Measurements from ENCODE around the gene CACNA1G.

CACNA1G gene

DNA sequence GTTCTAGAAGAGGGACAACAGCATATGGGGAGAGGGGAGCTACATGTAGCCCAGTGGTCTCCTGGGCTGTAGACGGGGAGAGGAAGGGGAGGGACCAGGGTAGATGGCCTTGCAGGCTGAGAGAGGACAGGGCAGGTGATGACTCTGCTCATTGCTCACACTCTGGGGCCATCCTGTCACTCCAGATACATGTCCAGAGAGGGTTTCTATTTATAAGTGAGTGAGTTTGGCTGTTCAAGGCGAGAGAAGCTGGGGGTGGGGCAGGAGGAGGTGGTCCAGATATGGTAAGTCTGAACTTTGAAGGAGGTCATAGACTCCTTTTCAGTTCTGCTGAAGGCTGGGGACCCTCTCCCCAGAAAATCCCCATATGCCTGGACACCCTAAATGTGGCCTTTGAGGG, 22.2 kb downstream of the CACNA1G start:
- DNase-seq (ENCODE audit: low read depth in 1 of 2, low spot score in 1 of 2) = no peak
- in situ Hi-C loops (cut with HindIII; ENCODE audit: low pct_unique_long_range_greater_than_20kb, low sequenced_read_pairs) = no loop called here
- no peak for TF ChIP-seq JUND (IDR thresholded peaks at IDR 0.05; ENCODE audit: low read depth)

DNA sequence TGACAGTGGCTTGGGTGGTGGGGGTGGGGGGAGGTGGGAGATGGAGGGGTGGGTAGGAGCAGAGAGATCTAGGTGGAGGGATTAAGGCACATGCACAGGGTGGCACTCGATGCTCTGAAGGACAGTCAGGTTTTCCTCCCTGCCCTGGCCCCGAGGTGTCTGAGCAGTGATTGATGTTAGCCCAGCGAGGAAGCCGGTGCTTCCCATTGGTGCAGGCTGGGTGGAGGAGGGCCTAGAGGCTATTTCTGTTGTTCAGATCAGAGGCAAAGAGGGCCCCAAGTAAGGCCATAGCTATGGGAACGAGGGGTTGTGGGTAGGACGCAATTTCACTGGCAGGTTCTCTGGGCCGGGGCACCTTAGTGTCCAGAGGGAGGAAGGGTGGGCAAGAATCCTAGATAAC, 23.1 kb downstream of the CACNA1G start:
- DNase-seq (ENCODE audit: low read depth in 1 of 2, low spot score in 1 of 2) = no peak
- in situ Hi-C loops (cut with HindIII; ENCODE audit: low pct_unique_long_range_greater_than_20kb, low sequenced_read_pairs) = no loop called here
- no peak for TF ChIP-seq JUND (IDR thresholded peaks at IDR 0.05; ENCODE audit: low read depth)

DNA sequence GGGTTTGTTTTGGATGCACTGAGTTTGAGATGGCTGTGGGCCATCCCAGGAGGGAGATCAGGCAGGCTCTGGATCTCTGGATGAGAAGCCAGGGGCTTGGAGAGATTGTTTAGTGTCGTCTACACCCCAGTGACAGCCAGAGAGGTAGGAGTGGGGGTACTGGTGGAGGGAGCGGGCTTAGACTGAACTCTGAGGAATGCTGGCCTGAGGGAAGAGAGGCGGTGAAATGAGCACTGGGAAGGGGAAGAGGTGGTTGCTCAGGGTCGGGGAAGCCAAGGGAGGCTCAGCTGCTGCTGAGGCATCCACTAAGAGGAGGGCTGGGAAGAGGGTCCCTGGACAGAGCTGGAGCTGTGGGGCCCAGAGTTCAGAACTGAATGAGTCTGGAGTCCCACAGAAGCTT, 23.6 kb downstream of the CACNA1G start:
- in situ Hi-C loops (cut with HindIII; ENCODE audit: low pct_unique_long_range_greater_than_20kb, low sequenced_read_pairs) = no loop called here

DNA sequence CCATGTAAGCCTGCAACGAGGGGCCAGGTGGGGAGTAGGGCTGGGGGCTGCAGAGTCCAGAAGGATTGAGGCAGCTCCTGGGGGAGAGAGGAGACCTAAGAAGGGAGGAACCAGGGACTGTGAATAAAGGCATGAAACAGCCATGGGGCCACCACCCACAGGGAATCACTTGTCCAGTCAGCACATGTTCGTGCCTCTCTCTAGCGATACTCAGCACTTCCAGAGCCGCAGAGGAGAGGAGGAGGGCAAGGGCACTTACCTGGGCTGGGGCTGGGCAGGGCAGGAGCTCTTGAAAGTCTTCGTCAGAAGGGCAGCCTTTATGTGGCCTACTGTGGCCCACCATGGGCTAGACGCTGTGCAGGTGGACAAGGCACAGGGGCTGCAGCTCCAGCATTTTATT, 24.2 kb downstream of the CACNA1G start:
- TF ChIP-seq JUND (IDR thresholded peaks at IDR 0.05; ENCODE audit: low read depth) = no peak
- in situ Hi-C loops (cut with HindIII; ENCODE audit: low pct_unique_long_range_greater_than_20kb, low sequenced_read_pairs) = no loop called here
- DNase-seq (ENCODE audit: low read depth in 1 of 2, low spot score in 1 of 2) = no peak

More for the DNA sequence above, 23.6 kb downstream of the CACNA1G start:
- no peak for TF ChIP-seq JUND (IDR thresholded peaks at IDR 0.05; ENCODE audit: low read depth)
- no peak for DNase-seq (ENCODE audit: low read depth in 1 of 2, low spot score in 1 of 2)

DNA sequence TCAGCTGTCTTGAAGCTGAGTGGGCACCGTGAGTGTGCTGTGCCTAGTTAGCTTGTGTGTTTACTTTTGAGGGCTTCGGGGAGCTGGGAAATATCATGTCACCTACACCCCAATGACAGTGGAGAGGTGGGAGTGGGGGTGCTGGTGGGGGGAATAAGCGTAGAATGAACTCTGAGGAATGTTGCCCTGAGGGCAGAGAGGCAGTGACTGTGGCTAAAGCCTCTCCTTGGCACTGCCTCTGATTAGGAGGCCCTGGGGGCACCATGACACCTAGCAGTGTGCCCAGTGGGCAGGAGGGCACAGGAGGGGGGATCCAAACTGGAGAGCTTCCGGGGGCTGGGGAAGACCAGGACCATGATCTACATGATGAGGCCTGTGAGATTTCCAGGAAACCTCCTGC, 24.8 kb downstream of the CACNA1G start:
- in situ Hi-C loops (cut with HindIII; ENCODE audit: low pct_unique_long_range_greater_than_20kb, low sequenced_read_pairs) = no loop called here

DNA sequence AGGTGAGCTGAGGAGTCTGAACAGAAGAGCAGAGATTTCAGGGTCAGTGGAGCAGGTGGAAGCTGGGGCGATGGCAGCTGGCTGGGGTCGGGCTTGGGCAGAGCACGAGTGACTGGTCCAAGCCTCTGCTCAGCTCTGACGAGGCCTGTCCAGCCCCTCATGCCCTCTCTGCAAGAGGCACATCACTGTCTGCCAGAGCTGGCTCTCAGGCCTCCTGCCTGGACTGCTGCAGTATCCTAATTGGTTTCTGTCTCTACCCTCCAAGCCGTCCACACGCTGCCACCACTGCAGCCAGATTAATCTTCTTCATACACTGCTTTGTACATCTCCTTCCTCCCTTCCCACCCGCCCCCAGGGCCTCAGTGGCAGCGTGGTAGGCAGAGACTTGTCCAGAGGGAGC, 25.4 kb downstream of the CACNA1G start:
- DNase-seq (ENCODE audit: low read depth in 1 of 2, low spot score in 1 of 2) = no peak
- in situ Hi-C loops (cut with HindIII; ENCODE audit: low pct_unique_long_range_greater_than_20kb, low sequenced_read_pairs) = no loop called here
- no peak for TF ChIP-seq JUND (IDR thresholded peaks at IDR 0.05; ENCODE audit: low read depth)

More for the DNA sequence above, 24.8 kb downstream of the CACNA1G start:
- TF ChIP-seq JUND (IDR thresholded peaks at IDR 0.05; ENCODE audit: low read depth) = no peak
- peak in 1 of 2 experiments; percentile 38 for DNase-seq (ENCODE audit: low read depth in 1 of 2, low spot score in 1 of 2)

DNA sequence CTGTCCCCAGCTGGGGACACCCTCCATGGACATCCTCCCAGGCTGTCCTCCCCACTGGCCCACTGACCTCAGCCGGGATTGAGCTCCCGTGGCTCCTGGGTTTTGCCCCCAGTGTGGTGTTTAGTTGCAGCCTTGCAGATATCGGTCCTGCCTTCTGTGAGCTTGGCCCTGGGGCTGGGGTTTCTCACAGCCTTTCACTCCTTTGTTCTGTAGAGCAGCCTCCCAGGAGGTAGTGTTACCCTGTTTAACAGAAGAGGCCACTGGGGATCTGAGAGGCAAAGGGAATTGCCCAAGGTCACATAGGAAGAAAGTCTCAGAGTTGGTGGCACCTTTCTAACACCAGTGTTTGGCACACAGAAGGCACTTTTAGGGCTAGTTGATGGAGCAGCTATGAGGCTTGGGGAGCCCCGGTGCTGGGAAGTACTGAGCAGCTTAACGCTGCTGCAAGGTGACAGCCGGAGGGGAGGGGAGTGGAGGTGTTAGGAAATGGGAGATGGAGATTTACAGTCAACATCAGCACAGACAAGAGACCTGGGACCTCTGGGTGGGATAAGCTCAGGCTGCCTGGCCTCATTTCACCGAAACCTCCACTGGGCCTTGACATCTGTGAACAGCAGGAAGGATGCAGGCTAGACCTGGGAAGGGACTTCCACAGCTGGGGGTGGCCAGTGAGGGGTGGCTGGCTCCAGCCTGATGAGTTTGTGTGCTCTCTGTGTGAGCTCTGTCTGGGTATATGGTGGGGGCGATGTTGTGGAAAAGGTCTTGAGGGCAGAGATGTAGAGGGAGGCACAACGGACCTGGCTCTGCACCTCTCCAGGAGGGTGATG, 26.1 kb downstream of the CACNA1G start:
- in situ Hi-C loops (cut with HindIII; ENCODE audit: low pct_unique_long_range_greater_than_20kb, low sequenced_read_pairs) = no loop called here
- DNase-seq (ENCODE audit: low read depth in 1 of 2, low spot score in 1 of 2) = no peak
- no peak for TF ChIP-seq JUND (IDR thresholded peaks at IDR 0.05; ENCODE audit: low read depth)

DNA sequence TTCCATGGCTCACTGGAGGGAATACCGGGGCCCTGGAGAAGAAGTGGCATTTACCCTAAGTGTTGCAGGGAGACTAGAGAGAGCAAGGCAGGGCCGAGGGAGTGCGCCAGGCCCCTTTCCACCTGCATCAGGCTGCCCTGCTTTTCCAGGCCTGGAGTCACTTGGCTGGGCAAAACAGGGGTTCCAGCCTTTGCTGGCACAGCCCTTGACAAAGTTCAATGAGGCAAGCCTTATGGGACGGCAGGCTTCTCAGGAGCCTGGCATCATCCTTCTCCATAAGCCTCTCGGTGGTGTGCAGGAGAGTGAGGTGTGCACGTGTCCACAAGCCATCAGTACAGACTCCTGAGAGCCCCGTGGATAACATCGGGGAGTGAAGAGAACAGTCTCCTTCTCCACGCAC, 27.1 kb downstream of the CACNA1G start:
- in situ Hi-C loops (cut with HindIII; ENCODE audit: low pct_unique_long_range_greater_than_20kb, low sequenced_read_pairs) = no loop called here
- DNase-seq (ENCODE audit: low read depth in 1 of 2, low spot score in 1 of 2) = no peak

DNA sequence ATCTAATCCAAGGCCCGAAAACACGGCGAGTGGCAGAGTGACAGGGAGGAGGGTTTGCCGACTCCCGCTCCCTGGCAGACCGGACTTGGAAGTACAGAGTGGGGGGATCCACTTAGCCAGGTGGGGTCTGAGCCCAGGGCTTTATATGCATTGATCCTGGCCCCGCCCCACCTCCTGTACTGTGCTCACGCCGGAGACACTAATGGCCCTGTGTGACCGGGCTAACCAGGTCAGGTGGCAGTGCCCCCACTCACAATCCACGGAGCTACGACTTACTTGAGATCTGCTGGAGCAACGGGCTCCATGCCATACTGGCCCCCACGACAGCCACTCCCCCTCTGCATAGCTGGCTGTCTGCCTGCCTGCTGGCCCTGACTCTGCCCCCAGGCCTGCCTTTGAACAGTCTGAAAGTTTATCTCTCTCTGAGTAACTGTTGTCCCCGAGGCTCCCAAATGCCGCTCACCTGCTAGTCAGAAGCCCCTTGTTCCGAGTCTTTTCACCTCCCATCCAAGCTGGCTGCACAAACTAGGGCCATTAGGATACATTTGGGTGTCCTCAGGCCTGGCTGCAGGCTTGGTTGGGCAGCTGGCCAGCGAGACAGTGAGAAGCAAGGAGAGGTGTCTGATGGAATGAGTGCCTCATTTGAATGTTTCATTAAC, 28.0 kb downstream of the CACNA1G start:
- no peak for TF ChIP-seq JUND (IDR thresholded peaks at IDR 0.05; ENCODE audit: low read depth)
- no peak for DNase-seq (ENCODE audit: low read depth in 1 of 2, low spot score in 1 of 2)
- in situ Hi-C loops (cut with HindIII; ENCODE audit: low pct_unique_long_range_greater_than_20kb, low sequenced_read_pairs) = no loop called here

More for the DNA sequence above, 27.1 kb downstream of the CACNA1G start:
- TF ChIP-seq JUND (IDR thresholded peaks at IDR 0.05; ENCODE audit: low read depth) = no peak

DNA sequence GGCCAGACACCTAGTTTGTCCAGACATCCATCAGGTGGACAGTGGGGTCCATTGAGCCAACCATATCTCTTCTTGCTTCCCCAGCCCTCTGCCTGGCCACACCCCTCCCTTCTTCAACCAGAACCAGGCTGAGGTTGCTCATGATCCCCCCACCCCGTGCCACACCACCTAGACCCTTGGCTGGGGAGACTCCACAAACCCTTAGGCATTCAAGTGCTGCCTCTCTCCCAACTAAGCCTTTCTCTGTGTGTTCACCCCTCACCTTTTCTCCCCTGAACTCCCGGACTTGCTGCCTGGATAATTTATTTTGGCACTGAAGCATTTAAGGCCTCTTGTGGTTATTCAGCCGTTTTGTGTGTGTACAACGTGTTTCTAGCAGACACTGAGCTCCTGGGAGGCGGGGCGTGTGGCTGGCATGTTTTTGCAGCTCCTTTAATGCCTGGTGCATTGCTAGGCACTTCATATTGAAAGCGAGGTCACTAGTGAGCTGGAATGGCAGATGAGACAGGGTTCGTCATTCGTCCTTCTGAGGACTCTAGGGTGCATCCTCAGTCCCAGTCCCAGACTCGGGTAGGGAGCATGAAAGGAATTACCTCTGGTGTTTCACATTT, 28.7 kb downstream of the CACNA1G start:
- no peak for TF ChIP-seq JUND (IDR thresholded peaks at IDR 0.05; ENCODE audit: low read depth)
- in situ Hi-C loops (cut with HindIII; ENCODE audit: low pct_unique_long_range_greater_than_20kb, low sequenced_read_pairs) = no loop called here
- no peak for DNase-seq (ENCODE audit: low read depth in 1 of 2, low spot score in 1 of 2)

DNA sequence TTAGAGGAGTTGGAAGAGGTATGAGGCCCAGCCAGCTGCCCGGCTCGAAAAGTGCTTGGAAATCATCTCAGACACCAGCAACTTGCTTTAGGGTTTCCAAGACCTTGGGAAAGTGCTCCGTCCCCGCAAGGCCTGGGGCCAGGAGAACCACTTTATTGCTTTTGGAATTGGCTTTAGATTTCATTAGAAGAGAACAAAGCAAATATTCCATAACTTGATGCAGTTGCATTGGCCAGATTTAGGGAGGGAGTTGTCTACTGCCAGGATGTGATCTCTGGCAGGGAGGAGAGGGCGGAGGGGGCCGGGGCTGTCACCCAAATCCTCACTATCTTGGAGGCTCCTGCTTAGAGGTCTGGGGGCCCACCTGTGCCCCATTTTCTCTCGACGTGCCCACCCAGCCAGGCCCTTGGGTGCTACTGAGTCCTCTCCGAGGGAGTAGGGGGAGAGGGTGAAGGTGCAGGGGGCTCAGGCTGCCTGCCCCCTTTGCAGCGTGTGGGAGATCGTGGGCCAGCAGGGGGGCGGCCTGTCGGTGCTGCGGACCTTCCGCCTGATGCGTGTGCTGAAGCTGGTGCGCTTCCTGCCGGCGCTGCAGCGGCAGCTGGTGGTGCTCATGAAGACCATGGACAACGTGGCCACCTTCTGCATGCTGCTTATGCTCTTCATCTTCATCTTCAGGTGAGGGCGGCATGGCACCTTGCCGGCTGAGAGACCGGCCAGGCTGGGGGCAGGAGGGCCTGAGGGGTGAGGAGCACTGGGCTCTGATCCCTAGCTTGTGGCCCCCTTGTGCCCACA, 30.6 kb downstream of the CACNA1G start:
- DNase-seq (ENCODE audit: low read depth in 1 of 2, low spot score in 1 of 2) = no peak
- TF ChIP-seq JUND (IDR thresholded peaks at IDR 0.05; ENCODE audit: low read depth) = no peak
- in situ Hi-C loops (cut with HindIII; ENCODE audit: low pct_unique_long_range_greater_than_20kb, low sequenced_read_pairs) = no loop called here

DNA sequence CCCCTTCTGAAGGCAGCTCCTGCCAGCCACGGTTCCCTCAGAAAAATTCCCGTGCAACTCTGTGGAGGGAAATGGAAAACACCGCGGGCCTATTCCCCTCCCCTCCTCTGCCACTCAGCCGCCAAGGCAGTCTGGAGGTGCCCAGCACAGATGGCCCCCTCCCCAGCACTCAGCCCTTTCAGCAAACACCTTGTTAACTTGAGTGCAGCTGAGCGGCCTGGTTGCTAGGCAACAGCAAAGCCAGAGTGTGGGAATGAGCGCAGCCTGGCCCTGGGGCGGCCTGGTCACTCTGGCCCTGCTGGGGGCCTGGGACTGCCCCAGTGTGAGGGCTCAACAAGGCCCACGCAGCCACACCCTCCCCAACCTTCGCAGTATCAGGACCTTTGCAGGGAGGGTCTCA, 32.8 kb downstream of the CACNA1G start:
- no peak for DNase-seq (ENCODE audit: low read depth in 1 of 2, low spot score in 1 of 2)
- in situ Hi-C loops (cut with HindIII; ENCODE audit: low pct_unique_long_range_greater_than_20kb, low sequenced_read_pairs) = no loop called here
- no peak for TF ChIP-seq JUND (IDR thresholded peaks at IDR 0.05; ENCODE audit: low read depth)
